Breast epithelium (tissue), 4 donors: ENCODE measurements around the gene IGSF21. TPM values are rescaled to one million over a fixed set of nuclear protein-coding genes. Genes with fewer than 3 reads are reported as not detected.

ENCODE experiments used
- DNase-seq, 2 donors: peaks; one replicate each; pipeline ENCODE4 v3.0.0-alpha.2; 2019; ENCODE audit warnings: low spot score in 2 of 2
- H3K27ac ChIP-seq, 2 donors: fragments of 200-600 bp; sonication (generic) in 1 of 2; one replicate each; pipeline ENCODE4 v1.5.1; 2016 to 2019; ENCODE audit warnings: mild to moderate bottlenecking in 1 of 2
- H3K27me3 ChIP-seq, 2 donors: fragments of 200-600 bp; sonication (generic) in 1 of 2; one replicate each; pipeline versions ENCODE4 v1.5.1 to v1.6.0; 2017 to 2019; ENCODE audit warnings: control low read depth in 1 of 2, mild to moderate bottlenecking in 1 of 2
- H3K36me3 ChIP-seq: fragments of 200-600 bp; one replicate; pipeline ENCODE4 v1.5.1; 2019
- H3K4me1 ChIP-seq, 2 donors: fragments of 200-600 bp; sonication (generic); one replicate each; pipeline ENCODE4 v1.5.1; 2016 to 2019; ENCODE audit warnings: control low read depth in 1 of 2
- H3K4me3 ChIP-seq, 3 donors: fragments of 200-600 bp; sonication (generic); 1 replicate in 2 of 3; 2 replicates in 1 of 3; pipeline ENCODE4 v1.5.1; 2016 to 2019; ENCODE audit warnings: mild to moderate bottlenecking in 3 of 3, moderate library complexity in 2 of 3
- H3K9me3 ChIP-seq, 2 donors: fragments of 200-600 bp; sonication (generic) in 1 of 2; one replicate each; pipeline ENCODE4 v1.5.1; 2016 to 2019; ENCODE audit warnings: control low read depth in 1 of 2
- POLR2A ChIP-seq: fragments of 450-650 bp; IDR thresholded peaks from one replicate; pipeline ENCODE4 v1.6.1; 2016; ENCODE audit warnings: antibody characterized with exemption, mild to moderate bottlenecking, moderate library complexity
- POLR2AphosphoS5 ChIP-seq, 3 donors: sonication (generic); formaldehyde crosslinking; IDR thresholded peaks; one replicate each; pipeline ENCODE4 v1.6.1; 2017; ENCODE audit warnings: antibody characterized with exemption in 3 of 3
- intact Hi-C: fragments of 100-400 bp; cut with DNase I; formaldehyde crosslinking; loops from one replicate; pipeline ENCODE4 v1.15.1; 2023; ENCODE audit warnings: low total_unique reads
- total RNA-seq, 3 donors: library from RNA; depleted of rRNA; stranded (reverse); fragments of >200 nt; gene quantifications; one replicate each; pipeline ENCODE4 v1.1.0, GENCODE V29; 2016
- TF ChIP-seq, protein P1 (sequence below), 3 donors: fragments of 450-650 bp; IDR thresholded peaks; one replicate each; pipeline ENCODE4 v1.5.1; 2016 to 2017; ENCODE audit warnings: antibody characterized with exemption in 3 of 3, mild to moderate bottlenecking in 3 of 3, moderate library complexity in 3 of 3

The IGSF21 gene
- total RNA-seq, 3 donors from 2014 or later = 4.8 to 9.5 (median 4.8) TPM

DNA sequence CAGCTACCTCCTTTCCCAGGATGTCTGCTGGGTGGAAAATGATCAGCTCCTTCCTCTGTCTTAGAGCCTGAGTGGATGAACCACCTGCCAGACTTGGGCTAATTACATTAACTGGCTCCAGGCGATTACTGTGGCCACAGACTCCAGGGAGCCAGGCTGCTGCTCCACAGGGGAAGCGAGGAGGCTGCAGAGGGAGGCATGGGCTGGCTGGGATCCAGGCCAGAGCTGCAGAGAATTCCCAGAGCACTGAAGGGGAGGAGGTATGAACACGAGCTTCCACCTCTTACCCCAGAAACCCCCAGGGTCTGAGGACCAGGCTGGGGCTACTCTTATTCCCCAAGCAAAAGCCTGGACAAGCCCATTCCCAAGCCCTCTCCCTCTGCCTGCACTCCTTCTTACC lies 237.2 kb downstream of the IGSF21 start:
- TF ChIP-seq POLR2AphosphoS5 (IDR thresholded peaks at IDR 0.05) = no peak
- TF ChIP-seq, protein P1, sequence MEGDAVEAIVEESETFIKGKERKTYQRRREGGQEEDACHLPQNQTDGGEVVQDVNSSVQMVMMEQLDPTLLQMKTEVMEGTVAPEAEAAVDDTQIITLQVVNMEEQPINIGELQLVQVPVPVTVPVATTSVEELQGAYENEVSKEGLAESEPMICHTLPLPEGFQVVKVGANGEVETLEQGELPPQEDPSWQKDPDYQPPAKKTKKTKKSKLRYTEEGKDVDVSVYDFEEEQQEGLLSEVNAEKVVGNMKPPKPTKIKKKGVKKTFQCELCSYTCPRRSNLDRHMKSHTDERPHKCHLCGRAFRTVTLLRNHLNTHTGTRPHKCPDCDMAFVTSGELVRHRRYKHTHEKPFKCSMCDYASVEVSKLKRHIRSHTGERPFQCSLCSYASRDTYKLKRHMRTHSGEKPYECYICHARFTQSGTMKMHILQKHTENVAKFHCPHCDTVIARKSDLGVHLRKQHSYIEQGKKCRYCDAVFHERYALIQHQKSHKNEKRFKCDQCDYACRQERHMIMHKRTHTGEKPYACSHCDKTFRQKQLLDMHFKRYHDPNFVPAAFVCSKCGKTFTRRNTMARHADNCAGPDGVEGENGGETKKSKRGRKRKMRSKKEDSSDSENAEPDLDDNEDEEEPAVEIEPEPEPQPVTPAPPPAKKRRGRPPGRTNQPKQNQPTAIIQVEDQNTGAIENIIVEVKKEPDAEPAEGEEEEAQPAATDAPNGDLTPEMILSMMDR (IDR thresholded peaks at IDR 0.05) = no peak
- no peak for TF ChIP-seq POLR2A
- Histone ChIP-seq H3K9me3 (no peaks in the 10 kb centered on the region), H3K4me1 (no peaks in the 10 kb centered on the region), H3K36me3 (no peaks in the 10 kb centered on the region), H3K27me3 (peaks cover 0 to 11% of the 10 kb centered on the region in 2 donors), H3K4me3 (no peak overlapping the region), H3K27ac (no peak overlapping the region)
- DNase-seq = no peak
- intact Hi-C loops = no loop called here

DNA sequence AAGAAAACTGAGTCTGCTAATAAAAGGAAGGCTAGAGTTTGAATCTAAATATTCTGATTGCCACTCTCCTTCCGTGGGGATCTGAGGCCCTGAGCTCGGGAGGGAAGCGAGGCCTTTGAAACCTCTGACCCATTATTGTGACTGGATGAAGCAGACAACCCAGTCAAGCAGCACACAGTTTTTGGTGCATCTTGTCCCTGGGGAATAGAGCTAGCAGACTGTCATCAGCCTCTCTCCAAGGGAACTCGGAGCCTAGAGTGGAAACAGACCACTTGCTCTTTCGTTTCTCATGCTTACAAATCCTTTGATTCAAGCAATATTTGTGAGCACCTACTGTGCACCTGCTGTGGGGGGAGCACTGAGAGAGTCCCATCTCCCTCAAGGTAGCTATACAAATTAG lies 240.0 kb downstream of the IGSF21 start:
- H3K27me3 ChIP-seq = peaks cover 0 to 13% of the 10 kb centered on the region in 2 donors
- intact Hi-C loops = no loop called here

DNA sequence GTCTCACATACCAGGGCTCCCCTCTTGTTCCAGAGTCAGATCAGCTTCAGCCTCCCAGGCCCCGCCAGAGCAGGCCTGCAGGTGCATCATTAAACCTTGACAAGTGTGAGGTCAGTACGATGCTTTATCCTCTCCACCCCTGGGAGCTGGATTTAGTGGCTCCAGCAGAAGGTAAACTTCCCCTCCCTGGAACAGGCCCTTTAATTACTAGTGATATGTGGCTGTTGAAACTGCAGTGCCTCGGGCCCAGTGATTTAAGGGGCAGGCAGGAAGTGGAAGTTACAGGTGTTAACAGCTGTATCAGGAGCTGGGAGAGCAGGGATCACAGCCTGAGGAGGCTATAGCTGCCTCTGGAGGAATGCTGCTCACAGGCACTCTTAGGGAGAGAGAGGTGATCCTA lies 240.8 kb downstream of the IGSF21 start:
- Histone ChIP-seq H3K9me3 (no peaks in the 10 kb centered on the region), H3K27me3 (peaks cover 0 to 21% of the 10 kb centered on the region in 2 donors), H3K36me3 (no peaks in the 10 kb centered on the region), H3K4me1 (no peaks in the 10 kb centered on the region), H3K4me3 (no peak overlapping the region), H3K27ac (no peak overlapping the region)
- intact Hi-C loops = no loop called here
- no peak for DNase-seq
- TF ChIP-seq, protein P1 (IDR thresholded peaks at IDR 0.05) = no peak
- TF ChIP-seq POLR2A (no peak), POLR2AphosphoS5 (IDR thresholded peaks at IDR 0.05) (no peak)

More for the DNA sequence above, 240.0 kb downstream of the IGSF21 start:
- Histone ChIP-seq H3K36me3 (no peaks in the 10 kb centered on the region), H3K9me3 (no peaks in the 10 kb centered on the region), H3K4me3 (no peak overlapping the region), H3K4me1 (no peaks in the 10 kb centered on the region), H3K27ac (no peak overlapping the region)
- DNase-seq = no peak
- no peak for TF ChIP-seq POLR2AphosphoS5 (IDR thresholded peaks at IDR 0.05)
- TF ChIP-seq, protein P1 (IDR thresholded peaks at IDR 0.05) = no peak
- TF ChIP-seq POLR2A = no peak

- no peaks in the 10 kb centered on the region for H3K4me1 ChIP-seq
- TF ChIP-seq POLR2AphosphoS5 (IDR thresholded peaks at IDR 0.05) = no peak
- TF ChIP-seq, protein P1 (IDR thresholded peaks at IDR 0.05) = no peak
- TF ChIP-seq POLR2A = no peak
- H3K27me3 ChIP-seq = peaks cover 0 to 18% of the 10 kb centered on the region in 2 donors
- intact Hi-C loops = no loop called here
- H3K9me3 ChIP-seq = no peaks in the 10 kb centered on the region
- DNase-seq = no peak
- no peak overlapping the region for H3K27ac ChIP-seq
- H3K4me3 ChIP-seq = no peak overlapping the region
- no peaks in the 10 kb centered on the region for H3K36me3 ChIP-seq
These were observed 243.1 kb downstream of the IGSF21 start for GRCh38 chr1:18350747-18351146.

DNA sequence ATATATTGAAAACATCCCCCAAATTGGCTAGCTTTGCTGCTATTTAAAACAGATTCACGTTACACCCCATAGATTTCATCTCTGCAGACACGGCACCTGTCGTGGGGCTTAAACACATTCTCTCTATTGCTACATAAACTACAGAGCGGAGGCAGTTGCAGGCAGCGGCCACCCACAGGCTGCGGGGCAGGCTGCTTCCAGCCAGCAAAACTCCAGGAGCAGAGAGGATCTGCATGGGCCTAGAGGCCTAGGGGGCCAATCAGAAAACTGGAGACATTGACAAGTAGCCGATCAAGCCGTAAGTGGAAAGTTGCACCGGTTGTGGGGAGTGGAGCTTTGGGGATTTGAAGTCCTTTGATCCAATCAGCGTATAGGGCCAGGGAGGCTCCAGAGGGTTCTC lies 244.1 kb downstream of the IGSF21 start:
- Histone ChIP-seq H3K27me3 (peaks cover 0 to 20% of the 10 kb centered on the region in 2 donors), H3K27ac (no peak overlapping the region), H3K4me3 (no peak overlapping the region), H3K36me3 (no peaks in the 10 kb centered on the region), H3K9me3 (no peaks in the 10 kb centered on the region), H3K4me1 (no peaks in the 10 kb centered on the region)
- no peak for DNase-seq
- intact Hi-C loops = no loop called here
- TF ChIP-seq POLR2A (no peak), POLR2AphosphoS5 (IDR thresholded peaks at IDR 0.05) (no peak)
- TF ChIP-seq, protein P1 (IDR thresholded peaks at IDR 0.05) = no peak
